NCI-H1436 treated with DMSO at 0.1 percent for 48 hours (cell line): ENCODE results near the gene ADGRF5.

Source experiments
- DNase-seq: peaks from one replicate; lab custom pipeline; 2025; lab: John Stamatoyannopoulos, UW

The ADGRF5 gene, protein sequence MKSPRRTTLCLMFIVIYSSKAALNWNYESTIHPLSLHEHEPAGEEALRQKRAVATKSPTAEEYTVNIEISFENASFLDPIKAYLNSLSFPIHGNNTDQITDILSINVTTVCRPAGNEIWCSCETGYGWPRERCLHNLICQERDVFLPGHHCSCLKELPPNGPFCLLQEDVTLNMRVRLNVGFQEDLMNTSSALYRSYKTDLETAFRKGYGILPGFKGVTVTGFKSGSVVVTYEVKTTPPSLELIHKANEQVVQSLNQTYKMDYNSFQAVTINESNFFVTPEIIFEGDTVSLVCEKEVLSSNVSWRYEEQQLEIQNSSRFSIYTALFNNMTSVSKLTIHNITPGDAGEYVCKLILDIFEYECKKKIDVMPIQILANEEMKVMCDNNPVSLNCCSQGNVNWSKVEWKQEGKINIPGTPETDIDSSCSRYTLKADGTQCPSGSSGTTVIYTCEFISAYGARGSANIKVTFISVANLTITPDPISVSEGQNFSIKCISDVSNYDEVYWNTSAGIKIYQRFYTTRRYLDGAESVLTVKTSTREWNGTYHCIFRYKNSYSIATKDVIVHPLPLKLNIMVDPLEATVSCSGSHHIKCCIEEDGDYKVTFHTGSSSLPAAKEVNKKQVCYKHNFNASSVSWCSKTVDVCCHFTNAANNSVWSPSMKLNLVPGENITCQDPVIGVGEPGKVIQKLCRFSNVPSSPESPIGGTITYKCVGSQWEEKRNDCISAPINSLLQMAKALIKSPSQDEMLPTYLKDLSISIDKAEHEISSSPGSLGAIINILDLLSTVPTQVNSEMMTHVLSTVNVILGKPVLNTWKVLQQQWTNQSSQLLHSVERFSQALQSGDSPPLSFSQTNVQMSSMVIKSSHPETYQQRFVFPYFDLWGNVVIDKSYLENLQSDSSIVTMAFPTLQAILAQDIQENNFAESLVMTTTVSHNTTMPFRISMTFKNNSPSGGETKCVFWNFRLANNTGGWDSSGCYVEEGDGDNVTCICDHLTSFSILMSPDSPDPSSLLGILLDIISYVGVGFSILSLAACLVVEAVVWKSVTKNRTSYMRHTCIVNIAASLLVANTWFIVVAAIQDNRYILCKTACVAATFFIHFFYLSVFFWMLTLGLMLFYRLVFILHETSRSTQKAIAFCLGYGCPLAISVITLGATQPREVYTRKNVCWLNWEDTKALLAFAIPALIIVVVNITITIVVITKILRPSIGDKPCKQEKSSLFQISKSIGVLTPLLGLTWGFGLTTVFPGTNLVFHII (N-terminal part only)

DNA sequence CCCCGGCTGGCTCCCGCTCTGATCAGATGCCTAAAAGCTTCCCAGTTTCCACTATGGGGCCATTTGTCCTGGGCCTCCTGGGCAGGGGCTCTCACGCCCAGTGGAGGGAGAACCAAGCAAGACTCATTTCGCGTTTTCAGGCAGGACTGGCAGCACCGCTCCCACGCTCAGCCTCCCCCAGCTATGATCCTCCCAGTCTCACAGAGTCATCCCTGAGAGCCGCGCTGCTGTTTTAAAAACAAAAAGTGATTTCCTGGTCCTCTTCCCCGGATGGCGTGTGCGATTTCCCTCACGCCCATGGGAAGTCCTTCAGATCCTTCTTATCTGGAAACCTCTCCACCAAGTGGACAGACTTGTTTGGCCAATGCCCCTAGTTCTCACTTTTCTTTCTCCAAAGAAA lies at the start of gene ADGRF5:
Gene ADGRF5 (minus strand): TSS at position 208 of the 400 bp plus-strand sequence. CDS start 15,176 bp downstream, outside the sequence.
- DNase-seq, result no peak

DNA sequence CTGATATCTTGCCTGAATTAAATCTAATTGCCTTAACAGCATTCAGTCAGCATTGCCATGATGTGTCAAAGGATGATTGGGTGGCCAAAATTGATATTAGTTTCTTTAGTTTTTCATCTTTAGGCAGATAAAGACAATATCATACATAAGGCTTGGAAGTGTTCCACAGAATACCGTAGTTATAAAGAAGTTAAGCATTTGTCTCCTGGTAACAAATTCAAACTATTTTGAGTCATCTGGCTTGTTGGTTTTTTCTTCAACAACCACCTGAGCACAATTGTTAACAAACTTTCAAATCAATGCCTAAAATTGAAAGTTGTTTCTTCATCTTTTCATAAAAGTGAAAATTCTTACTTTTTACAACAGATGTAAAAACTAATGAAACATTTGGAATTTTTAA lies 47.5 kb upstream of the ADGRF5 start:
- no peak for DNase-seq

DNA sequence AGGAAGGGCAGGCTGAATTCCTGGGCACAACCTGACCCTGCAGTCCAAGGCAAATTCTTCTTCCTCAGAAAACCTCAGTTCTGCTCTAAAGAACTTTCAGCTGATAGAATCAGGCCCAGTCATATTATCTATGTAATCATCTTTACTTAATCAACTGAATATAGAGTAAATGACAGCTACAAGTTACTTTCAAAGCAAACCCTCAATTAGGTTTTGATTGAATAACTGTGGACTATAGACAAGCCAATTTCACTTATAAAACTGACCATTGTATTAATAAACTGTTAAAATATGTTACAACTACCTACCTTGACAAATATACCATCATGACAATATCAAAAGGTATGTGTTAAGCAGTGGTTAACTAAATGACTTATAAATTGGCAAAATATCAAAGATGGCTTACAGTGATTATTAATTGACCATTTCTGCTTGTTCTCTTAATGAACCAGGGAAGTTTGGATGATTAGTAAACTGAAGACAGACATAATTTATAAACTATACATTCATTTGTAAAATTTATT lies 46.1 kb upstream of the ADGRF5 start:
- DNase-seq, result no peak

DNA sequence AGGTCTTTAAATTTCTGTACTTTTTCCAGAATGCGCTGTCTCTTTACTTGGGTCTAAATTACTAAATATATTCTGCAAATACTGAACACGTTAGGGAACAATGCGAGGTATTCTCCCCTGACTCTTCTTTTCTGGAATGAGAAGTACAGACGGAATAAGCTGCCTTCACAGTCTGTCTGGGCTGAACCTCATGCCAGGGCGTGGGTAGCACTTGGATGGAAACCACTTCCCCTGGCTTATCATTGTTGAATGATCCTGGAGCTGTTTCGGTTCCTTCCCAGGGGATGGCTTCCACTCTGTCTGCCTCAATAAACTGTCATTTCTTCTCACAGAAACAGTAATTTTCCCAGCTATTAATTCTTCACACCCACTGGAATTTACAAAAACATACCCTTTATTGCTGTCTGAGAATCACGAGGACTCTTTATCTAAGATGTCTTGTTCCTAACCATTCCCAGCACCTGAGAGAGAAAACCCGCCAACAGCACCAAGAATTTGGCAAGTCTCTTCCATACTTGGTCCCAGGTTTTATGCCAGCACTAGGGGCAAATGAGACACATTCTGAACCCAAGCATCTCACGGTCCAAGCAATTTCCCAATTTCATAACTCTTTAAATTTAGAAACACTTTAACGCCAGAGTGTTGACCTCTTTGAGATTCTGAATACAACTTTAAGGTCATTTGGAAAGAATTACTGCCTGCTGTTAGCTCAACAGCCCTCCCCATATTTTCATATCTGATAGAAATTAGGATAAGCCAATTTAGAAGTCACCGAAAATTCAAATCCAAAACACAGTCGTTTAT lies 43.2 kb upstream of the ADGRF5 start:
- no peak for DNase-seq

DNA sequence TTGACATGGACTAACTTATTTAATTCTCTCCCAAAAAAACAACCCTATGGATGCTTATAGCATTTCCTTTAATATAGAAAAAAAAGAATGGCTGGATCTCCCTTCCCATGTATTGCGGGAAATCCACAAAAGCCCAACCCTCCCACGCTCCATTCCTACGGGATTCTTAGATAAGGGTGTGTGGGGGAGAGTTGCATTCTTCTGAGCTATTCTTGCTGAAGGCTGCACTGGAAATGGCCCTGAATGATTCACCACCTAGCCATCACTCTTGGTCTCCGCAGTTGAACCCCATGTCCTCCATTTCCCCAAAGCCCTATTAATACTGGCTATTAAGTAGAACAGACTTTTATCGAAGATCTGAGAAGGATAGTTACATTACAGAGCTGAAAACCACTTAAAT lies 41.9 kb upstream of the ADGRF5 start:
- no peak for DNase-seq

- no peak for DNase-seq
Measured at GRCh38 chr6:46963039-46963438, 41.3 kb upstream of the ADGRF5 start.

DNA sequence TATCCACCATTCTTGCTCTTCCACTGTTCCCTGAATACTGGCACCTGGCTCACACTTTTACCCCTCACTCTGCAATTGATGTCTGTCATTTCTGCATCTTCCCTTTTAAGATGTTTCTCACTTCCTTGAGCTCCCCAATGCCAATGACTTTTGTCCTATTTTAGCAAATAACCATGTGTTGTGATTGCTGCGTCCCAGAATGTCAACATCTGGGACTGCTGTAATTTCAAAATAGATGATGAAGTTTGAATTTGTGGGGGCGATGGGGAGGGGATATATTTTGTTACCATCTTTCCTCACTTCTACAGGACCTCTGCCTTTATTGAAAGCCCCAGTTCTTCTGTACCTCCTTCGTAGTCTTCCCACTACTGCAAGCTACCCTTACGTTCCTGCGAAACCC lies 40.0 kb upstream of the ADGRF5 start:
- no peak for DNase-seq

DNA sequence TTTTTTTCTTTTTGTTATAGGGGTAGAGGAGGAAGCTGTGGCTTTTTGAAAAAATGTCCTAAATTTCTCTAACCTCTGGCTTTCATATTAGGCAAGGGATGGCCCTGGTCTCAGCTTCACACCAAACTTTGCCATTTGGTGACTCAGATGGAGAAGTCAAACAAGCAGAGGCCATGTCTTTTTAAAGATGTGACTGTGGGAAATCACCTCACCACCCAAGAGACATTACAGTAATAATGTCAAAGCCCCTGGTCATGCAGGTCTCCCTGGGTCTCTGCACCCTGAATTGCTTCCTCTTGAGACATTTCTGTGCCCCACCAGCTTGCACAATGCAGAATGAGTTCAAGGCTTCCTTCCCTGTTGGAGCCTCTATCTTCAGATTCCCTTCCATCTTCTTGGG lies 39.5 kb upstream of the ADGRF5 start:
- no peak for DNase-seq

GRCh38 chr6:46959419-46959818 lies 37.7 kb upstream of the ADGRF5 start:
- DNase-seq, result no peak

DNA sequence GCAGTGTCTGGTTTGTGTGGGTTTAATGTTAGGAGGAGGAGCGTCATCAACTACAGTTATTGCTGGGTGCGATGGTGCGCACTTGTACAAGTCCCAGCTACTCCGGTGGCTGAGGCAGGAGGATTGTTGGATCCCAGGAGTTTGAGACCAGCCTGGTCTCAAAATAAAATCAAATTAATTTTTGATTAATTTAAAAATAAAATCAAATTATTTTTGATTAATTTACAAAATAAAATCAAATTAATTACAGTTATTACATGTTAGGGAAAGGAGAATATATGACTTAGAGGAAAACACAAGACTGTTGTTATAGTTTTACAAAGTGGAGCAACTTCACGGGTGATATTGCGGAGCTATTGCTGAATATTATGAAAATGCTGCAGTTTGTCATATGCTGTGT lies 34.7 kb upstream of the ADGRF5 start:
- no peak for DNase-seq

DNA sequence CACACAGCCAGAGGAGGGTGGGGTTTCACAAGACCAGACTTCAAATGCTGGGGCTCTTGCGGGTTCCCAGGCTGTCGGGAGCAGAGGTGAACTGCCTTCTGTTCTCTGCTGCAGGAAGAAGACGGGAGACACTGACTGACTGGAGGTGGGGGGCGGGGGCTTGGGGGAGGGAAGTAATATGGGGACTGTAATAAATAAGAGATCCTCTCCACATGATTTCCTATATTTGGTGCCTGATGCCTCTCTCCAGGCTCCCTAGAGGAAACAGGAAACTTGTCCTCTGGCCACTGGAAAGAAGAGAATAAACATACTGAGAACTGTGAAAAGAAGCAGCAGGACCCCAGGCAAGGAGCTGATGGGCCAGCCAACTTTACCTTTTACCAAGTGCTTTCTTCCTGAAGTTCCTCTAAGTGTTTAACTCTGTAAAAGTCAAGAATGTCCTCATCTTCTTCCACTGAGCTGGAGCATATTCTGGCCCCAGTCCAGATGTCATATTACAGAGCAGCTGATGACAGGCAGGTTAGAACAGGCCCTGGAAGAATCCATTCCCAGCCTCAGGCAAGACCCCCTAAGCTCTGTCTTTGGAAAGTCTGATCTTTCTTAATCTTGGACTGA lies 33.2 kb upstream of the ADGRF5 start:
- no peak for DNase-seq

DNA sequence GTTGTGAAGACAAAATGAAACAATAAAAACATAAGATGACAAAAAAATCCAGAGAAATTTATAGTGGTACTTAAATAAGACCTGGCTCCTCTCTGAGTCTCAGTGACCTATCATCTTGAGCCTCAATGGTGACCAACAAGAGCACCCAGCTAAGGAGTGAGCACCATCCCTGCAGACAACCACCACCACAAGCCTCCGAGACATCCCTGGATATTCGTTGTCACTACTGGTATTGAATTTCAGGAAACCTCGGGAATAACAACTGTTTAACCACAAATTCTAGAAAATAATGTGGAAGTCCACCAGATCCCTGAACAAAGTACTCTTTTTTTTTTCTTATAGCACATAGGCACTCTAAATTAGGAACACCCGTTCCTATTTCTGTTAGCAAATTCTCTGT lies 32.2 kb upstream of the ADGRF5 start:
- no peak for DNase-seq

DNA sequence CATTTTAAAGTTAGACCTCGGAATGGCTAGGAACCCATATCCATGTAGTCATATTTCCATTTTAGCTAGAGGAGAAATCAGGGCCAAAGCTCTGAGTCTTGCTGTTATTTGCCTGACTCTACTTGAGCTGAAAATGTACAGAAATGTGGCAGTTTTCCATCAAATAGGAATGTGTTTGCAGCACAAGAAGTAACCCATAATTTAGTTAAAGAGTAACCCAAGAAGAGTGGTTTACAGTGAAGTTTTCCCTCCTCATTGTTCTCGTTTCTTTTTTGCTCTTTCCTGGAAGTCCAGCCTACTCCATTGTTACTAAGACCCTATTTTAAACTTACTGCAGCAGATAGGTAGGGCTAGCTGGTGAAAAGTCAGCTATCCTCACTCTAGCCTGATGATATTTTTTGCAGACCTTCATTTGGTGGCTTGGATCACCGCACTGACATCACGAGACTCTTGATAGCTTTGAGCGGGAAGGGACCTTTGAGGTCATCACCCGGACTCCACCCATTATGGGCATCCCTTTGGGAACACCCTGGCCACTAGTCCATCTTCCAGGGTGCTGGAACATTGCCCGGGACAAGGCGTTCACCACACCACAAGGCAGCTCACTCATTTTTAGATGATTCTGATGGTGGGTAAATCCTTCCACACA lies 28.0 kb upstream of the ADGRF5 start:
- DNase-seq, result no peak

- DNase-seq, result no peak
Measured at GRCh38 chr6:46948699-46949098, 27.0 kb upstream of the ADGRF5 start.

GRCh38 chr6:46947497-46947896 lies 25.8 kb upstream of the ADGRF5 start:
- DNase-seq, result no peak

DNA sequence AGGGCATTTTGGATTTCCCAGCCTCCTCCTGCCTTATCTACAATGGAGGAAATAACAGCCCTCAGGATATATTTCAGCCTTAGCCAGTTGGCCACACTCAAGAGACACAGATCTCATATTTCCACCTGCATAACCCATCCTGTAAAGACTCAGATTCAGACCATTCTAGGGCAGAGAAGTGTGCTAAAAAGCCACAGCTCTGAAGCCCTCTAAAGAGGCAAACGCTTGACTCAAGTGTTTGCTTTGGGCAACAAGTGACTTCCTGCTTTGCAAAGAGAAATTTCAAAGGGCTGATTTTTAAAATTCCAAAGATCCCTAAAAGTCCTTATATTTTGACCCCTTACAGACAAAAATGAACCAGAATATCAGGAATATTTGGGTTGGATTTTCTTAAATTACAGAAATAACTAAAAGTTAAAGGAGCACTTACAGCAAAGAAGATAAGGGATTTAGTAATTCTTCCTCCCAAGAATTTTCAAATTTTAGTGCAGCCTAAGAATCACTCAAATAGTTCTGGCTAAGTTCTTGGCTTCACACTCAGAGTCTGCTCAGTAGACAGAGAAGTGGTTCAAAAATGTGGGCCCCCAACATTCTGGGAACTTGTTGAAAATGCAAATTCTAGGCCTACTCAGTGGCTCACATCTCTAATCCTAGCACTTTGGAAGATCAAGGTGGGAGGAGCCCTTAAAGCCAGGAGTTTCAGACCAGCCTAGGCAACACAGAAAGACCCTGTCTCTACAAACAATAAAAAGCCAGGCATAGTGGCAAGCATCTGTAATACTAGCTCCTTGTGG lies 18.9 kb upstream of the ADGRF5 start:
- no peak for DNase-seq

DNA sequence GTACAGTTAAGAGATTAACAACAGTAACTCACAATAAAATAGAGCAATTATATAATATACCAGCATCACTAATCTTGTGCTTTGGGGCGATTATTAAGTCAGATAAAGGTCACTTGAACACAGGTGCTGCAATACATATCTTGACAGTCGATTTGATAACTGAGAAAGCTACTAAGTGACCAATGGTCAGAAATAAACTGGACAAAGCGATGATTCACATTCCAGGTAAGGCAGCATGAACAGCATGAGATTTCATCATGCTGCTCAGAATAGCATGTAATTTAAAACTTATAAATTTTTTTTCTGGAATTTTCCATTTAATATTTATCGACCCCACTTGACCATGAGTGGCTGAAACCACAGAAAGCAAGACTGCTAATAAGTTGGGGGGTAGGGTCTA lies 15.9 kb upstream of the ADGRF5 start:
- DNase-seq, result no peak

GRCh38 chr6:46935687-46936086 lies 13.9 kb upstream of the ADGRF5 start:
- DNase-seq, result no peak

DNA sequence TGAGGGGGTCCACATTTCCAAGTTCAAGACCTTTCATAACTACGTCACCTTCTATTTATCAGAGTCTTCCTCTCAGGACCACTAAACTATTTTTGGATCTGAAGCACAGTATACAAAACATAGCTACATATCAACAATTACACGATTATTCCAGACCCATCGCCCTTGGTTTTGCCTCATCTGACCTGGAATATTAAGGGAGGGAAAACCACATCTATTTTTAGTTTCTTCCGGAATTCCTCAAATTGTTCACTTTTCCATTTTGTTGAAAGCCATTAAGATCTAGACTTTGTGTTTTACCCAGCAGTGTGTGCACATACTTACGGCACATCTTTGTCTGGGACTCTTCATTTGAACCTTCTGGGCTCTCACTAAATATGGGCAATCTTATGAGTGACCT lies 12.0 kb upstream of the ADGRF5 start:
- no peak for DNase-seq
